ENCODE data around the gene COL4A6.
"Not testable (repeated sequence)": the region's sequence is repeated elsewhere in the genome, so short reads cannot be mapped to it uniquely, and the experiment has no call there.

The COL4A6 gene

GRCh38 chrX:108438110-108438623, at the start of gene COL4A6:
Gene COL4A6, minus strand, starts transcription at chrX:108438422. Its CDS starts 226 bp downstream, at chrX:108438196.
- Histone ChIP-seq H3K36me3 (ENCODE audit: insufficient read depth, low read length) (no peaks in the 10 kb centered on the region), H3K9ac (ENCODE audit: insufficient read length) (no peak within 1 kb of the TSS), H3K4me3 (no peak within 1 kb of the TSS), H3K27ac (no peak within 1 kb of the TSS), H3K9me3 (ENCODE audit: low read depth, low read length) (no peaks in the 10 kb centered on the region)
- no peak for DNase-seq (ENCODE audit: low read depth, low spot score)
- TF ChIP-seq FOXP2 (optimal IDR thresholded peaks at IDR 0.05; ENCODE audit: control extremely low read depth, extremely low read length, insufficient read depth) = no peak
- no peak for TF ChIP-seq EZH2 (IDR thresholded peaks at IDR 0.05)
- TF ChIP-seq POLR2AphosphoS5 (IDR thresholded peaks at IDR 0.05; ENCODE audit: borderline replicate concordance, low read depth, low read length) = no peak

- DNase-seq (ENCODE audit: low read depth, low spot score) = no peak
- H3K4me3 ChIP-seq = no peak overlapping the region
- H3K27ac ChIP-seq = no peak overlapping the region
- H3K9ac ChIP-seq (ENCODE audit: insufficient read length) = no peak overlapping the region
- TF ChIP-seq FOXP2 (optimal IDR thresholded peaks at IDR 0.05; ENCODE audit: control extremely low read depth, extremely low read length, insufficient read depth) (no peak), POLR2AphosphoS5 (IDR thresholded peaks at IDR 0.05; ENCODE audit: borderline replicate concordance, low read depth, low read length) (no peak), EZH2 (IDR thresholded peaks at IDR 0.05) (no peak)
- no peaks in the 10 kb centered on the region for H3K9me3 ChIP-seq (ENCODE audit: low read depth, low read length)
- no peaks in the 10 kb centered on the region for H3K36me3 ChIP-seq (ENCODE audit: insufficient read depth, low read length)
These were observed 47.7 kb upstream of the COL4A6 start for GRCh38 chrX:108485960-108486359.

DNA sequence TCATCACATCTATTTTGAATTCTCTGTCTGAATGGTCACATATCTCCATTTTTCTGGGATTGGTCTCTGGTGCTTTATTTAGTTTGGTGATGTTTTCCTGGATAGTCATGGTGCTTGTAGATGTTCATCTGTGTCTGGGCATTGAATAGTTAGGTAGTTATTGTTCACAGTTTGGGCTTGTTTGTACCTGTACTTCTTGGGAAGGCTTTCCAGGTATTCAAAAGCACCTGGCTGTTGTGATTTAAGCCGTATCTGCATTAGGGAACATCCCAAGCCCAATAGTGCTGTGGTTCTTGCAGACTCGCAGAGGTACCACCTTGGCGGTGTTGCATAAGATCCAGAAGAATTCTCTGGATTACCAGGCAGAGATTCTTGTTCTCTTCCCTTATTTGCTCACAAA, 46.0 kb upstream of the COL4A6 start:
- Histone ChIP-seq H3K27ac (no peak overlapping the region), H3K36me3 (ENCODE audit: insufficient read depth, low read length) (no peaks in the 10 kb centered on the region), H3K9ac (ENCODE audit: insufficient read length) (no peak overlapping the region), H3K4me3 (no peak overlapping the region), H3K9me3 (ENCODE audit: low read depth, low read length) (no peaks in the 10 kb centered on the region)
- no peak for TF ChIP-seq EZH2 (IDR thresholded peaks at IDR 0.05)
- no peak for TF ChIP-seq POLR2AphosphoS5 (IDR thresholded peaks at IDR 0.05; ENCODE audit: borderline replicate concordance, low read depth, low read length)
- TF ChIP-seq FOXP2 (optimal IDR thresholded peaks at IDR 0.05; ENCODE audit: control extremely low read depth, extremely low read length, insufficient read depth) = no peak
- DNase-seq (ENCODE audit: low read depth, low spot score) = no peak

GRCh38 chrX:108481528-108481927, 43.3 kb upstream of the COL4A6 start:
- not testable (repeated sequence) for H3K9ac ChIP-seq (ENCODE audit: insufficient read length); H3K36me3 ChIP-seq (ENCODE audit: insufficient read depth, low read length); H3K4me3 ChIP-seq; DNase-seq (ENCODE audit: low read depth, low spot score); H3K27ac ChIP-seq; H3K9me3 ChIP-seq (ENCODE audit: low read depth, low read length)

GRCh38 chrX:108473979-108474378, 35.8 kb upstream of the COL4A6 start:
- DNase-seq (ENCODE audit: low read depth, low spot score) = no peak
- Histone ChIP-seq H3K9ac (ENCODE audit: insufficient read length) (no peak overlapping the region), H3K4me3 (no peak overlapping the region), H3K36me3 (ENCODE audit: insufficient read depth, low read length) (no peaks in the 10 kb centered on the region), H3K27ac (no peak overlapping the region), H3K9me3 (ENCODE audit: low read depth, low read length) (no peaks in the 10 kb centered on the region)
- TF ChIP-seq FOXP2 (optimal IDR thresholded peaks at IDR 0.05; ENCODE audit: control extremely low read depth, extremely low read length, insufficient read depth) (no peak), EZH2 (IDR thresholded peaks at IDR 0.05) (no peak), POLR2AphosphoS5 (IDR thresholded peaks at IDR 0.05; ENCODE audit: borderline replicate concordance, low read depth, low read length) (no peak)

DNA sequence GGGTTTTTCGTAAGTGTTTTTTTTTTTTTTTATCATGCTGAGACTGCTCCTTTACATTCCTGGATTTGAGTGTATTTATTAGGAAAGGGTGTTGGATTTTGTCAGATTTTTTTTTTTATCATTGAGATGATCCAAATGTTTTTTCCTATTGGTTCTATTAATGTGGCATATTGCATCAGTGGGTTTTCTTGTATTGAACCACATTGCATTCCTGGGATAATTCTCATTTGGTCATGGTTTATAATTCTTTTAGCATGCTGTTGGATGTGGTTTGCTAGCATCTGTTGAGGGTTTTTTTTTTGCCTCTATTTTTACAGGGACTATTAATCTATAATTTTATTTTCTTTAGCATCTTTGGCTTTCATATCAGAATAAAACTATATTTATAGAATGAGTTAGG, 30.3 kb upstream of the COL4A6 start:
- H3K36me3 ChIP-seq (ENCODE audit: insufficient read depth, low read length) = no peaks in the 10 kb centered on the region
- DNase-seq (ENCODE audit: low read depth, low spot score) = no peak

DNA sequence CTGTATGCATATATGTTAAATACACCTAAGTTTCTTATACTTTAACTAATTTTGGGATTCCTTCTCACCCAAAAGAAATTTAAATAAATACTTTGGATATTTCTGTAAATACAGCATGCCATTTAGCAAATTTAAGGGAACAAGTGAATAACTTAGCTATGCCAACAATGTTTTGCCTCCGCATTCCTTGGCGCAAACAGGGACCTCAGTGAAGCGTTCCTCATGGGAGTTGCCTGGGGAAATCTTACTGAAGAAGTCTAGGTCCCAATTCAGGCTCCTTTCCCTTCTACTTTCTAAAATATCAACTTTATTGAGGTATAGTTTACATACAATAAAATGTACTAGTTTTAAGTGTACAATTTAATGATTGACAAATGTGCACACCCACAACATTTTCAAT, 26.4 kb upstream of the COL4A6 start:
- no peak overlapping the region for H3K27ac ChIP-seq
- no peaks in the 10 kb centered on the region for H3K36me3 ChIP-seq (ENCODE audit: insufficient read depth, low read length)
- DNase-seq (ENCODE audit: low read depth, low spot score) = no peak
- H3K9ac ChIP-seq (ENCODE audit: insufficient read length) = no peak overlapping the region
- TF ChIP-seq EZH2 (IDR thresholded peaks at IDR 0.05) = no peak
- TF ChIP-seq FOXP2 (optimal IDR thresholded peaks at IDR 0.05; ENCODE audit: control extremely low read depth, extremely low read length, insufficient read depth) = no peak
- TF ChIP-seq POLR2AphosphoS5 (IDR thresholded peaks at IDR 0.05; ENCODE audit: borderline replicate concordance, low read depth, low read length) = no peak
- no peak overlapping the region for H3K4me3 ChIP-seq
- H3K9me3 ChIP-seq (ENCODE audit: low read depth, low read length) = no peaks in the 10 kb centered on the region

More for the DNA sequence above, 30.3 kb upstream of the COL4A6 start:
- H3K9ac ChIP-seq (ENCODE audit: insufficient read length) = no peak overlapping the region
- H3K27ac ChIP-seq = no peak overlapping the region
- TF ChIP-seq FOXP2 (optimal IDR thresholded peaks at IDR 0.05; ENCODE audit: control extremely low read depth, extremely low read length, insufficient read depth) = no peak
- TF ChIP-seq EZH2 (IDR thresholded peaks at IDR 0.05) = no peak
- TF ChIP-seq POLR2AphosphoS5 (IDR thresholded peaks at IDR 0.05; ENCODE audit: borderline replicate concordance, low read depth, low read length) = no peak
- H3K4me3 ChIP-seq = no peak overlapping the region
- H3K9me3 ChIP-seq (ENCODE audit: low read depth, low read length) = no peaks in the 10 kb centered on the region

GRCh38 chrX:108456971-108457477, 18.8 kb upstream of the COL4A6 start:
- no peaks in the 10 kb centered on the region for H3K36me3 ChIP-seq (ENCODE audit: insufficient read depth, low read length)
- H3K9ac ChIP-seq (ENCODE audit: insufficient read length) = no peak overlapping the region
- no peak overlapping the region for H3K27ac ChIP-seq
- TF ChIP-seq FOXP2 (optimal IDR thresholded peaks at IDR 0.05; ENCODE audit: control extremely low read depth, extremely low read length, insufficient read depth) (no peak), EZH2 (IDR thresholded peaks at IDR 0.05) (no peak), POLR2AphosphoS5 (IDR thresholded peaks at IDR 0.05; ENCODE audit: borderline replicate concordance, low read depth, low read length) (no peak)
- no peaks in the 10 kb centered on the region for H3K9me3 ChIP-seq (ENCODE audit: low read depth, low read length)
- DNase-seq (ENCODE audit: low read depth, low spot score) = no peak
- H3K4me3 ChIP-seq = no peak overlapping the region

GRCh38 chrX:108453841-108454240, 15.6 kb upstream of the COL4A6 start:
- H3K4me3 ChIP-seq = no peak overlapping the region
- no peak overlapping the region for H3K27ac ChIP-seq
- H3K36me3 ChIP-seq (ENCODE audit: insufficient read depth, low read length) = no peaks in the 10 kb centered on the region
- no peak for TF ChIP-seq POLR2AphosphoS5 (IDR thresholded peaks at IDR 0.05; ENCODE audit: borderline replicate concordance, low read depth, low read length)
- no peak for TF ChIP-seq FOXP2 (optimal IDR thresholded peaks at IDR 0.05; ENCODE audit: control extremely low read depth, extremely low read length, insufficient read depth)
- TF ChIP-seq EZH2 (IDR thresholded peaks at IDR 0.05) = no peak
- no peaks in the 10 kb centered on the region for H3K9me3 ChIP-seq (ENCODE audit: low read depth, low read length)
- DNase-seq (ENCODE audit: low read depth, low spot score) = no peak
- no peak overlapping the region for H3K9ac ChIP-seq (ENCODE audit: insufficient read length)
